NCI-H146 treated with DMSO at 0.1 percent for 48 hours (cell line): ENCODE data around the gene CACNA2D2.

Source experiments
- DNase-seq: peaks from one replicate; lab custom pipeline; 2025; ENCODE audit not compliant: unreplicated experiment; lab: John Stamatoyannopoulos, UW

CACNA2D2 gene

GRCh38 chr3:50373146-50374051 lies 130.0 kb downstream of the CACNA2D2 start:
- no peak for DNase-seq

- no peak for DNase-seq
Measured at GRCh38 chr3:50372349-50372748, 131.1 kb downstream of the CACNA2D2 start.

GRCh38 chr3:50371133-50371685 lies 132.2 kb downstream of the CACNA2D2 start:
- no peak for DNase-seq

- DNase-seq = no peak
Measured at GRCh38 chr3:50370594-50370993, 132.8 kb downstream of the CACNA2D2 start.

GRCh38 chr3:50369012-50369670 lies 134.3 kb downstream of the CACNA2D2 start:
- DNase-seq = no peak

GRCh38 chr3:50365842-50366220 lies 137.6 kb downstream of the CACNA2D2 start:
- no peak for DNase-seq

- DNase-seq = peak; percentile 58
Measured at GRCh38 chr3:50365080-50365841, 138.2 kb downstream of the CACNA2D2 start.

- no peak for DNase-seq
Measured at GRCh38 chr3:50364573-50365079, 138.8 kb downstream of the CACNA2D2 start.

GRCh38 chr3:50359760-50360110 lies 143.7 kb downstream of the CACNA2D2 start:
- no peak for DNase-seq

- peak; percentile 93 for DNase-seq
Measured at GRCh38 chr3:50358911-50359759, 144.3 kb downstream of the CACNA2D2 start, which contains the start of gene TMEM115. TMEM115 (minus strand) TSS chr3:50359521; CDS start chr3:50359063, 458 bp downstream.

GRCh38 chr3:50358355-50358910 lies 145.0 kb downstream of the CACNA2D2 start:
- no peak for DNase-seq

GRCh38 chr3:50357481-50357880 lies 146.0 kb downstream of the CACNA2D2 start:
- DNase-seq = no peak

- DNase-seq = no peak
Measured at GRCh38 chr3:50356553-50356952, 146.9 kb downstream of the CACNA2D2 start.

GRCh38 chr3:50355829-50356552 lies 147.4 kb downstream of the CACNA2D2 start:
- DNase-seq = no peak

- DNase-seq = no peak
Measured at GRCh38 chr3:50354850-50355249, 148.6 kb downstream of the CACNA2D2 start.

GRCh38 chr3:50354186-50354764 lies 149.2 kb downstream of the CACNA2D2 start:
- DNase-seq = no peak

- DNase-seq = no peak
Measured at GRCh38 chr3:50353245-50354004, 150.0 kb downstream of the CACNA2D2 start.

- DNase-seq = no peak
Measured at GRCh38 chr3:50352781-50353180, 150.7 kb downstream of the CACNA2D2 start.
